OCI-LY3 (cell line): ENCODE measurements around the gene KCNK6.

ENCODE experiments used
- EZH2phosphoT487 ChIP-seq: fragments of 200-600 bp; shearing (Covaris generic); IDR thresholded peaks from 2 replicates; pipeline ENCODE4 v1.6.1; 2018; ENCODE audit warnings: antibody characterized with exemption, mixed run types, low read depth
- TF ChIP-seq, protein P1 (sequence below): fragments of 200-600, 300-600 bp; sonication (generic); IDR thresholded peaks from 2 replicates; pipeline ENCODE4 v1.5.1; 2014; ENCODE audit warnings: antibody characterized with exemption, low read length, low read depth

DNA sequence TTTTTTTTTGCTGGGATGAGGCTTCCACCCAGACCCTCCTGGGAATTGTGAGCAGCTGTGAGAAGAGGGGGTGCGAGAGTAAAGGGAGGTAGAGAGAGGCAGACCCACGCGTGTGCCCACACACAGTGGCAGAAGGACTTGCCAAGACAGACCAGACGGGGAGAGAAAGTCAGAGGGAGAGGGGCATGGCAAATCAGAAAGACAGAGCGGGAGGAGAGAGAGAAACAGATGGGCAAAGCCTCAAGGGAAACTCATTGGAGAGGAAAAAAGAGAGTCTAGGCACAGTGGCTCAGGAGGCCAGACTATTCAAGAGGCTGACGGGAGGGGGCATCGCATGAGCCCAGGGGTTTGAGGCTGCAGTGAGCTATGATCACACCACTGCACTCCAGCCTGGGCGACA lies 33.0 kb downstream of the KCNK6 start:
- TF ChIP-seq, protein P1, sequence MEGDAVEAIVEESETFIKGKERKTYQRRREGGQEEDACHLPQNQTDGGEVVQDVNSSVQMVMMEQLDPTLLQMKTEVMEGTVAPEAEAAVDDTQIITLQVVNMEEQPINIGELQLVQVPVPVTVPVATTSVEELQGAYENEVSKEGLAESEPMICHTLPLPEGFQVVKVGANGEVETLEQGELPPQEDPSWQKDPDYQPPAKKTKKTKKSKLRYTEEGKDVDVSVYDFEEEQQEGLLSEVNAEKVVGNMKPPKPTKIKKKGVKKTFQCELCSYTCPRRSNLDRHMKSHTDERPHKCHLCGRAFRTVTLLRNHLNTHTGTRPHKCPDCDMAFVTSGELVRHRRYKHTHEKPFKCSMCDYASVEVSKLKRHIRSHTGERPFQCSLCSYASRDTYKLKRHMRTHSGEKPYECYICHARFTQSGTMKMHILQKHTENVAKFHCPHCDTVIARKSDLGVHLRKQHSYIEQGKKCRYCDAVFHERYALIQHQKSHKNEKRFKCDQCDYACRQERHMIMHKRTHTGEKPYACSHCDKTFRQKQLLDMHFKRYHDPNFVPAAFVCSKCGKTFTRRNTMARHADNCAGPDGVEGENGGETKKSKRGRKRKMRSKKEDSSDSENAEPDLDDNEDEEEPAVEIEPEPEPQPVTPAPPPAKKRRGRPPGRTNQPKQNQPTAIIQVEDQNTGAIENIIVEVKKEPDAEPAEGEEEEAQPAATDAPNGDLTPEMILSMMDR = no peak
- no peak for TF ChIP-seq EZH2phosphoT487
